Ishikawa (cell line): ENCODE results near the gene LCLAT1.

ENCODE experiments used
- CEBPB ChIP-seq: IDR thresholded peaks from 2 replicates; pipeline ENCODE4 v1.6.1; 2012
- CREB1 ChIP-seq: IDR thresholded peaks from 2 replicates; pipeline ENCODE4 v1.6.1; 2012; ENCODE audit warnings: low read depth
- EGR1 ChIP-seq: IDR thresholded peaks from 2 replicates; pipeline ENCODE4 v1.6.1; 2012
- EP300 ChIP-seq: IDR thresholded peaks from 2 replicates; pipeline ENCODE4 v1.6.1; 2012; ENCODE audit warnings: borderline replicate concordance
- FOXM1 ChIP-seq: IDR thresholded peaks from 2 replicates; pipeline ENCODE4 v1.6.1; 2012; ENCODE audit warnings: low read depth, borderline replicate concordance
- NFIC ChIP-seq: IDR thresholded peaks from 2 replicates; pipeline ENCODE4 v1.6.1; 2012
- RAD21 ChIP-seq: IDR thresholded peaks from 2 replicates; pipeline ENCODE4 v1.6.1; 2012; ENCODE audit warnings: low read depth
- REST ChIP-seq: IDR thresholded peaks from 2 replicates; pipeline ENCODE4 v1.6.1; 2012; ENCODE audit warnings: low read depth, mild to moderate bottlenecking
- TAF1 ChIP-seq: IDR thresholded peaks from 2 replicates; pipeline ENCODE4 v1.6.1; 2012; ENCODE audit warnings: low read depth, mild to moderate bottlenecking
- TCF12 ChIP-seq: IDR thresholded peaks from 2 replicates; pipeline ENCODE4 v1.6.1; 2012; ENCODE audit warnings: low read depth
- TEAD4 ChIP-seq: IDR thresholded peaks from 2 replicates; pipeline ENCODE4 v1.6.1; 2012
- USF1 ChIP-seq: IDR thresholded peaks from 2 replicates; pipeline ENCODE4 v1.6.1; 2012
- YY1 ChIP-seq: IDR thresholded peaks from 2 replicates; pipeline ENCODE4 v1.6.1; 2012; ENCODE audit warnings: low read depth
- ZBTB7A ChIP-seq: IDR thresholded peaks from 2 replicates; pipeline ENCODE4 v1.6.1; 2012; ENCODE audit warnings: low read depth
- TF ChIP-seq, protein P1 (sequence below): IDR thresholded peaks from 2 replicates; pipeline ENCODE4 v1.6.1; 2012

Gene LCLAT1

DNA sequence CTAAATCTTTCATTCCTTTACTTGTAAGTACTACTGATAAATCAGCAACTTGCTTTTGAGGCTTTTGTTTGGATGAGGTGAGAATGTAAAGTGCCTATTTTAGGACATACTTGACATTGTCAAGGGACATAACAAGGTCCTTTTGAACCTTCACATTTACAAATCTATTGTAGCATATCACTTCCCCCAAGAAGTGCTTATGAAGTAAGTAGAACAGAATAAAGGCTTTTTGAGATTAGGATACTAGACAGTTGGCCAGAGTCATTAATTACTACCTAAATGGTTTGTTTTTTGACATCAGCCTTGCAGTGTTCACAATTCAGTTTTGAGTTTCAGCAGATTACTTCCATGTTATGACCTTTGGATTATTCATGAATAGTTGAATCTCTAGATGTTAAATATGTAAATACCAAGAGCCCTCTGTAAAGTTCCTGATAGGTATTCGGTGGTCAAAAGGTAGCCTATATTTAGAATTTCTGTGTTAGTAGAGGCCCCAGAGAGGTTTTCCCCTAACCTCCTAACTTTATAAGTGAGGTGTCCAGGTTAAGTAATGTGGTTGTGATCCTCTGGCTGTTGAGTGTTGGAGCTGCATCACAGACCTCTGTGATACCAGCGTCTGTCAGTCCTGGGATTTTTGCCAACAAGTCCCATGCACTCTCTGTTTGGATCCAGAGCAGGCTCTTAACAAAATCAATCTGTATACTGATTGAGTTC lies 67.2 kb downstream of the LCLAT1 start:
- TF ChIP-seq YY1 (no peak), REST (no peak), NFIC (no peak)
- TF ChIP-seq, protein P1, sequence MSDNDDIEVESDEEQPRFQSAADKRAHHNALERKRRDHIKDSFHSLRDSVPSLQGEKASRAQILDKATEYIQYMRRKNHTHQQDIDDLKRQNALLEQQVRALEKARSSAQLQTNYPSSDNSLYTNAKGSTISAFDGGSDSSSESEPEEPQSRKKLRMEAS: no peak

DNA sequence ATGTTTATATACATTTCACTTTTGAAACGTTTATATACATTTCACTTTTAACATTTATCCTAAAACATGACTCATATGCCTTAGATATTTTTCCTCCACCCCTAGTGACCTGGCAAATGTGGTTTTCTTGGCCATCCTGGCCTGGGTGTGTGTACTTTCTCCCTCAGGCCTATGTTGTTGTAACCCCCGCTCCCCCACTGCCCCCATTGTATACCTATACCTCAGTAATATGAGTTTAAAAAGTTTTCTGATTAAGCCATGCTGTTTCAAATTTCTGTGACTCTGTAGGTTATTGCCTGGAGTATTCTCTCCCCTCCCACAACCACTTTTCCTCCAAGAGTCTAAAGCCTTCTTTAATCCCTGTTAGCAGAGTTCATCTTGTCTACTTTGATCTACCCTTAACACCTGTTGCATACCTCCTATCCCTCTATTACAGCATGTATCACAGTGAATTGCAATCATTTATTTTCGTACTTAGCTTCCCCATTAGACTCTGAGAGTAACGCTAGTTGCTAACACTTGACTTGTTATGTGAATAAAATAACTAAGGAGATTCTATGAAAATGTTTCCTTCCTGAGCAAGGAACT lies 67.9 kb downstream of the LCLAT1 start:
- TF ChIP-seq REST: no peak
- TF ChIP-seq, protein P1: no peak
- no peak for TF ChIP-seq TCF12
- no peak for TF ChIP-seq NFIC

- TF ChIP-seq CEBPB (no peak), TEAD4 (no peak), TAF1 (no peak), EP300 (no peak), ZBTB7A (no peak), USF1 (no peak), YY1 (no peak), NFIC (no peak), REST (no peak), RAD21 (no peak), FOXM1 (no peak)
- TF ChIP-seq, protein P1: no peak
Measured at GRCh38 chr2:30516166-30516565, 69.1 kb downstream of the LCLAT1 start.

GRCh38 chr2:30519796-30520195 lies 72.8 kb downstream of the LCLAT1 start:
- TF ChIP-seq RAD21 (no peak), EGR1 (no peak), TAF1 (no peak), NFIC (no peak)

DNA sequence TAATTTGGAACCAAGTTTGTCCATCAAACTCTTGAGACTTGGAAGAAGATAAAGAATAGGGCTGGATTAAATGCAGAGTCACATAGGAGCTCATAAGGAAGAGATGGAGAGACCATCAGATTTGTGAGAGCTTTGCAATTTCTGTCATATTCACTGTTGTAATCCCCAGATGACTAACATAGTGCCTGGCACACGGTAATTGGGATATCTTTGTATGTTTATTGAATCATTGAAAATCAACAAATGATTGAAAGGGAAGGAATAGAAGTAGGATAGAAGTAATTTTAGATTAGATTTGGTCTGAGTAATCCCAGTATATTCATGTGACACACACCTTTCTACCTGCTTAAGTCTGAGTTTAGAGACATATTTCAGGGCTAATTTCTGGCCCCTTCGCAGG lies 75.4 kb downstream of the LCLAT1 start:
- TF ChIP-seq TCF12 (no peak), EGR1 (no peak), YY1 (no peak), CREB1 (no peak), TEAD4 (no peak), NFIC (no peak), CEBPB (no peak), REST (no peak), RAD21 (no peak), EP300 (no peak), TAF1 (no peak)
- TF ChIP-seq, protein P1: no peak
